Measurements from ENCODE around the gene C1GALT1. TPM values are rescaled to one million over a fixed set of nuclear protein-coding genes. Genes with fewer than 3 reads are reported as not detected.

The C1GALT1 gene
- total and polyA plus RNA-seq, 2 donors (not counting 1 experiment from before 2014, with no cell fraction given) = 12.4 to 66.8 TPM

GRCh38 chr7:7274782-7275181 is 92.4 kb downstream of the C1GALT1 start:
- Histone ChIP-seq H3K4me3 (ENCODE audit: control extremely low read depth in 1 of 5, extremely low read depth in 1 of 5, insufficient read depth in 1 of 5, low read depth in 2 of 5, low read length in 4 of 5) (no peak overlapping the region), H3K4me1 (ENCODE audit: control insufficient read depth in 2 of 2, insufficient read depth in 2 of 2, low read length in 2 of 2) (peaks cover 8 to 11% of the 10 kb centered on the region in 2 donors), H3K27me3 (replicated peaks in 1 of 4; ENCODE audit: control extremely low read depth in 1 of 4, control insufficient read depth in 3 of 4, insufficient read depth in 4 of 4, low read length in 3 of 4) (no peaks in the 10 kb centered on the region), H3K27ac (ENCODE audit: low read length in 2 of 2) (no peak overlapping the region), H3K36me3 (replicated peaks in 1 of 2; ENCODE audit: control extremely low read depth in 1 of 2, control insufficient read depth in 1 of 2, extremely low read depth in 1 of 2, insufficient read depth in 2 of 2, low read length in 1 of 2) (no peaks in the 10 kb centered on the region), H3K4me2 (replicated peaks; ENCODE audit: low read depth, low read length, poor library complexity, severe bottlenecking) (no peak overlapping the region), H2AFZ (ENCODE audit: insufficient read depth, low read depth, low read length, poor library complexity, severe bottlenecking) (no peak overlapping the region), H4K20me1 (ENCODE audit: control insufficient read depth, insufficient read depth, low read length, poor library complexity, severe bottlenecking) (no peaks in the 10 kb centered on the region), H3K9ac (ENCODE audit: low read length) (no peak overlapping the region), H3K79me2 (ENCODE audit: control insufficient read depth, insufficient read depth, low read length) (no peaks in the 10 kb centered on the region), H3K9me3 (ENCODE audit: control extremely low read depth in 1 of 3, control insufficient read depth in 2 of 3, insufficient read depth in 1 of 3, low read length in 2 of 3) (no peaks in the 10 kb centered on the region)
- Mint-ChIP-seq H3K4me3 (no peak overlapping the region), H3K4me1 (peaks cover 24% of the 10 kb centered on the region), H3K27ac (no peak overlapping the region), H3K27me3 (no peaks in the 10 kb centered on the region), H3K9me3 (ENCODE audit: insufficient read depth) (no peaks in the 10 kb centered on the region)
- intact Hi-C loops (cut with micrococcal nuclease) = no loop called here
- ATAC-seq (ENCODE audit: low read depth) = no peak
- POLR2A ChIA-PET = no interaction called here
- TF ChIP-seq EZH2 (IDR thresholded peaks at IDR 0.05; ENCODE audit: borderline replicate concordance, insufficient read depth, low read depth, low read length, poor library complexity, severe bottlenecking) = no peak
- TF ChIP-seq, protein P1, sequence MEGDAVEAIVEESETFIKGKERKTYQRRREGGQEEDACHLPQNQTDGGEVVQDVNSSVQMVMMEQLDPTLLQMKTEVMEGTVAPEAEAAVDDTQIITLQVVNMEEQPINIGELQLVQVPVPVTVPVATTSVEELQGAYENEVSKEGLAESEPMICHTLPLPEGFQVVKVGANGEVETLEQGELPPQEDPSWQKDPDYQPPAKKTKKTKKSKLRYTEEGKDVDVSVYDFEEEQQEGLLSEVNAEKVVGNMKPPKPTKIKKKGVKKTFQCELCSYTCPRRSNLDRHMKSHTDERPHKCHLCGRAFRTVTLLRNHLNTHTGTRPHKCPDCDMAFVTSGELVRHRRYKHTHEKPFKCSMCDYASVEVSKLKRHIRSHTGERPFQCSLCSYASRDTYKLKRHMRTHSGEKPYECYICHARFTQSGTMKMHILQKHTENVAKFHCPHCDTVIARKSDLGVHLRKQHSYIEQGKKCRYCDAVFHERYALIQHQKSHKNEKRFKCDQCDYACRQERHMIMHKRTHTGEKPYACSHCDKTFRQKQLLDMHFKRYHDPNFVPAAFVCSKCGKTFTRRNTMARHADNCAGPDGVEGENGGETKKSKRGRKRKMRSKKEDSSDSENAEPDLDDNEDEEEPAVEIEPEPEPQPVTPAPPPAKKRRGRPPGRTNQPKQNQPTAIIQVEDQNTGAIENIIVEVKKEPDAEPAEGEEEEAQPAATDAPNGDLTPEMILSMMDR (IDR thresholded peaks at IDR 0.05) = no peak
- CTCF ChIA-PET = no interaction called here
- DNase-seq = no peak
- 100% methylated on average over 1 of the region's 3 CpGs for WGBS (ENCODE audit: insufficient coverage)

DNA sequence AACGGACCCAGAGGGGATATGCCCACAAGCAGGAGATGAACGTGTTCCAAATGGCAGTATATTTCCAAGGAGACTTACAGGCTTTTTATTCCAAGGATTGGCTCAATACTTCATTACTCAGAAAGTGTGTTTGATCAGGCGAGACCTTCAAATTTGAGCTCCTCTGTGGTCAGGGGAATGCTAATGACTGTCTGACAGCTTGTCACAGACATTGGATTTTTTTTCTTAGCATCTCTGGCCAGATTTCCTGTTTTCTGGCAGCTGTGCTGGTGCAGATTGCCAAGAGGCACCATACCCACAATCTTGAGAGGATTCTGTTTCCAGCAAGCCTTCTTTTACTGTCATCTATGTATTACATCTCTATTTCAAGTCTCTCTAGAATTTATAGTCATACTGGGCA is 93.8 kb downstream of the C1GALT1 start:
- Mint-ChIP-seq H3K27me3 (no peaks in the 10 kb centered on the region), H3K9me3 (ENCODE audit: insufficient read depth) (no peaks in the 10 kb centered on the region), H3K27ac (no peak overlapping the region), H3K4me1 (peaks cover 19% of the 10 kb centered on the region), H3K4me3 (no peak overlapping the region)
- H3K36me3 ChIP-seq (replicated peaks in 1 of 2; ENCODE audit: control extremely low read depth in 1 of 2, control insufficient read depth in 1 of 2, extremely low read depth in 1 of 2, insufficient read depth in 2 of 2, low read length in 1 of 2) = no peaks in the 10 kb centered on the region
- H3K27ac ChIP-seq (ENCODE audit: low read length in 2 of 2) = no peak overlapping the region
- H3K9me3 ChIP-seq (ENCODE audit: control extremely low read depth in 1 of 3, control insufficient read depth in 2 of 3, insufficient read depth in 1 of 3, low read length in 2 of 3) = no peaks in the 10 kb centered on the region
- no peak for ATAC-seq (ENCODE audit: low read depth)
- no peaks in the 10 kb centered on the region for H3K79me2 ChIP-seq (ENCODE audit: control insufficient read depth, insufficient read depth, low read length)
- POLR2A ChIA-PET = interaction anchor here (1.3 kb wide), 1 partner anchor 94 kb away, joined by 4 read pairs; no protein-coding TSS in a partner anchor
- no peak for TF ChIP-seq EZH2 (IDR thresholded peaks at IDR 0.05; ENCODE audit: borderline replicate concordance, insufficient read depth, low read depth, low read length, poor library complexity, severe bottlenecking)
- no peak overlapping the region for H2AFZ ChIP-seq (ENCODE audit: insufficient read depth, low read depth, low read length, poor library complexity, severe bottlenecking)
- H3K4me1 ChIP-seq (ENCODE audit: control insufficient read depth in 2 of 2, insufficient read depth in 2 of 2, low read length in 2 of 2) = peaks cover 8% of the 10 kb centered on the region in 2 donors
- no peaks in the 10 kb centered on the region for H3K27me3 ChIP-seq (replicated peaks in 1 of 4; ENCODE audit: control extremely low read depth in 1 of 4, control insufficient read depth in 3 of 4, insufficient read depth in 4 of 4, low read length in 3 of 4)
- 28% methylated on average over 2 of the region's 3 CpGs for WGBS (ENCODE audit: insufficient coverage)
- DNase-seq = no peak
- H4K20me1 ChIP-seq (ENCODE audit: control insufficient read depth, insufficient read depth, low read length, poor library complexity, severe bottlenecking) = no peaks in the 10 kb centered on the region
- H3K4me3 ChIP-seq (ENCODE audit: control extremely low read depth in 1 of 5, extremely low read depth in 1 of 5, insufficient read depth in 1 of 5, low read depth in 2 of 5, low read length in 4 of 5) = no peak overlapping the region
- intact Hi-C loops (cut with micrococcal nuclease) = no loop called here
- CTCF ChIA-PET = no interaction called here
- H3K9ac ChIP-seq (ENCODE audit: low read length) = no peak overlapping the region
- no peak overlapping the region for H3K4me2 ChIP-seq (replicated peaks; ENCODE audit: low read depth, low read length, poor library complexity, severe bottlenecking)
